Measurements from ENCODE around the gene UBE2S. TPM values are rescaled to one million over a fixed set of nuclear protein-coding genes. Genes with fewer than 3 reads are reported as not detected.
A peak's percentile ranks its signal among the peaks of the same experiment; 100 is the strongest.
"Not testable (repeated sequence)": the region's sequence is repeated elsewhere in the genome, so short reads cannot be mapped to it uniquely, and the experiment has no call there.

Gene UBE2S
- total RNA-seq, 1 experiment from 2014 or later, result 587 TPM

DNA sequence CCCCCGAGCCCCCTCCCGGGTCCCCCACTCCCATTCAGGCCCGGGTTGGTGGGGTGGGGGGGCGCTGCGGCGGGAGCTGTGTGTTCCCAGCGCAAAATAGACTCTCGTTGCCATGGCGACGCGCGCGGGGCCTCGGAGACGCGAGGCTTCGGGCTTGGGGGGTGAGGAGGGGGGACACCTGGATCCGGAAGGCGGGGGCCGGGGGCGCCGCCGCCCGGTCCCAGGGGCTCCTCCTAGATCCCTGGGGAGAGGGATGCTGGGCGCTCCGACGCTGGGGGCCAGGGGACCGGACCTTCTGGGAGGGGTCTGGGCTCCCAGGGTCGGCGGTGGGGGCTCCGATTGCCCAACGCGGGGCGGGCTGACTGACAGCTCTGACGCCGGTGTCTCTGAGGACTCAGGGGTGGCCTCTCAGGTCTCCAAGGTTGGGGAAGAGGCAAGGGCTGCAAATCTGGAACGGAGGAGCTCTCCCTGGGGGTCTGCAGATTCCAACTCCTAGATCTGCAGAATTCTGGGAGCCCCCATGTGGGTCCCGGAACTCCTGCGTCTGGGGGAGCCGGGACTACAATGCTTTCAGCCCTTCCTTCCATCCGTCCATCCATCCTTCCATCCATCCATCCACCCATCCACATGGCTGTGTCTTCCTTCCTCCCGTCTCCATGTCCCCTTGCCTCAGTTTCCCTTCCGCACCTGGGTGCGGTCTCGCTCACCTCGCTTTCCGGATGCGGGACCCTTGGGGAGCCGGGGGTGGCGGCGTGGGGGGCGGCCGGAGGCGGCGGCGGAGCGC, 44.6 kb upstream of the UBE2S start:
- DNase-seq (ENCODE audit: low spot score), result no peak
- peaks cover 24% of the 10 kb centered on the region for H3K27me3 ChIP-seq (replicated peaks; ENCODE audit: insufficient read depth, low read depth, low read length, poor library complexity)
- H3K27ac ChIP-seq (ENCODE audit: low read depth, low read length, poor library complexity, severe bottlenecking), result no peak overlapping the region
- POLR2A ChIA-PET (ENCODE audit: low non-redundant PET), result no interaction called here
- no peaks in the 10 kb centered on the region for H3K9me3 ChIP-seq (ENCODE audit: low read depth, low read length, poor library complexity, severe bottlenecking)
- H3K4me1 ChIP-seq (ENCODE audit: insufficient read depth, low read length, poor library complexity, severe bottlenecking), result peaks cover 12% of the 10 kb centered on the region
- TF ChIP-seq, protein P1, sequence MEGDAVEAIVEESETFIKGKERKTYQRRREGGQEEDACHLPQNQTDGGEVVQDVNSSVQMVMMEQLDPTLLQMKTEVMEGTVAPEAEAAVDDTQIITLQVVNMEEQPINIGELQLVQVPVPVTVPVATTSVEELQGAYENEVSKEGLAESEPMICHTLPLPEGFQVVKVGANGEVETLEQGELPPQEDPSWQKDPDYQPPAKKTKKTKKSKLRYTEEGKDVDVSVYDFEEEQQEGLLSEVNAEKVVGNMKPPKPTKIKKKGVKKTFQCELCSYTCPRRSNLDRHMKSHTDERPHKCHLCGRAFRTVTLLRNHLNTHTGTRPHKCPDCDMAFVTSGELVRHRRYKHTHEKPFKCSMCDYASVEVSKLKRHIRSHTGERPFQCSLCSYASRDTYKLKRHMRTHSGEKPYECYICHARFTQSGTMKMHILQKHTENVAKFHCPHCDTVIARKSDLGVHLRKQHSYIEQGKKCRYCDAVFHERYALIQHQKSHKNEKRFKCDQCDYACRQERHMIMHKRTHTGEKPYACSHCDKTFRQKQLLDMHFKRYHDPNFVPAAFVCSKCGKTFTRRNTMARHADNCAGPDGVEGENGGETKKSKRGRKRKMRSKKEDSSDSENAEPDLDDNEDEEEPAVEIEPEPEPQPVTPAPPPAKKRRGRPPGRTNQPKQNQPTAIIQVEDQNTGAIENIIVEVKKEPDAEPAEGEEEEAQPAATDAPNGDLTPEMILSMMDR (conservative IDR thresholded peaks at IDR 0.05; ENCODE audit: low read depth, low read length), result no peak
- peak overlapping the region; percentile 46 for H3K4me3 ChIP-seq (ENCODE audit: low read depth, low read length, poor library complexity, severe bottlenecking)
- no TSS peak for BruUV-seq (replicated peaks)
- no peaks in the 10 kb centered on the region for H3K36me3 ChIP-seq (ENCODE audit: insufficient read depth, low read length, poor library complexity, severe bottlenecking)
- CTCF ChIA-PET, result interaction anchor here (0.6 to 0.7 kb wide), 2 partner anchors 29 to 83 kb away, joined by 3 to 4 read pairs; no protein-coding TSS in a partner anchor
- intact Hi-C loops (cut with micrococcal nuclease; ENCODE audit: unreplicated experiment), result no loop called here

DNA sequence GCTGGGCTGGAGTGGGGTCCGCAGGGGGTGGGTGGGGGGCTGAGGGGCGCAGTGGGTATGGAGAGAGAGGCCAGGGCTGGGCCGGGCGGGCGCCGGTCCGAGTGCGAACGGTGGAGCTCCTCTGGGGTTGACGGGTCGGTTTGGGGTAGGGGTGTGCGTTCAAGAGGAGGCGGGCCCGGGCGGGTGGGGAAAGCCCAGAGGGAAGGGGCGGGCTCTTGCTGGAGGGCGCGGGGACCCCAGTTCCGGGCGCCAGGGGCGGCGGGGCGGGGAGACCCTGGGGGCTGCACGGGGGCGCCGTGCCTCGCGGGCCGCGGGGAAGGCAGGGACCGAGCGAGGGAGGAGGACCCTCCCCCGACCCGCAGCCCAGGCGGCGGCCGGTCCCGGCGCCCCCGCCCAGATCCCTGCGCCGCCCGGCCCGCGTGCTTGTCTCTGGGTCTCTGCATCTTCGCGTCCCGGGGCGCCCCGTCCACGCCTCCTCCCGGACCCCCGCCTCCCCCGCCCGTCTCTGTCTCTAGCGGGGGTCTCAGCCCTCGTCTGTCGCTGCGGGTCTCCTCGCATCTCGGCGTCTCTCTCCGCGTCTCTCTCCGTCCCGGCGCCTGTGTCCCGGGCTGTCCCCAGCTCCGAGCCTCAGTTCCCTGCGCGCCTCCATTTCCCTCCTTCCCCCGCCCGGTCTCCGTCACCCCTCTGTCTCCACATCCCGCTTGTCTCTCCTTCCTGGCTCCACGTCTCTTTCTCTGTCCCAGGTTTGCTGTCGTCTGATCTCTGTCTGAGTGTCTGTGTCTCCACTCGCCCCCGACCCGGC, 43.8 kb upstream of the UBE2S start:
- no TSS peak for BruUV-seq (replicated peaks)
- POLR2A ChIA-PET (ENCODE audit: low non-redundant PET), result interaction anchor here (0.6 kb wide), 1 partner anchor 16 kb away, joined by 7 read pairs; no protein-coding TSS in a partner anchor
- peak; percentile 73 for TF ChIP-seq EZH2 (IDR thresholded peaks at IDR 0.05; ENCODE audit: borderline replicate concordance, low read depth, low read length, poor library complexity, severe bottlenecking)
- TF ChIP-seq, protein P1 (conservative IDR thresholded peaks at IDR 0.05; ENCODE audit: low read depth, low read length), result no peak
- no peak for DNase-seq (ENCODE audit: low spot score)
- Histone ChIP-seq H3K4me3 (ENCODE audit: low read depth, low read length, poor library complexity, severe bottlenecking) (peak overlapping the region; percentile 46), H3K27ac (ENCODE audit: low read depth, low read length, poor library complexity, severe bottlenecking) (no peak overlapping the region), H3K27me3 (replicated peaks; ENCODE audit: insufficient read depth, low read depth, low read length, poor library complexity) (peaks cover 27% of the 10 kb centered on the region), H3K9me3 (ENCODE audit: low read depth, low read length, poor library complexity, severe bottlenecking) (no peaks in the 10 kb centered on the region), H3K4me1 (ENCODE audit: insufficient read depth, low read length, poor library complexity, severe bottlenecking) (peaks cover 12% of the 10 kb centered on the region), H3K36me3 (ENCODE audit: insufficient read depth, low read length, poor library complexity, severe bottlenecking) (no peaks in the 10 kb centered on the region)
- intact Hi-C loops (cut with micrococcal nuclease; ENCODE audit: unreplicated experiment), result no loop called here
- CTCF ChIA-PET, result interaction anchor here (0.9 kb wide), 1 partner anchor 366 kb away, joined by 6 read pairs; no protein-coding TSS in a partner anchor

DNA sequence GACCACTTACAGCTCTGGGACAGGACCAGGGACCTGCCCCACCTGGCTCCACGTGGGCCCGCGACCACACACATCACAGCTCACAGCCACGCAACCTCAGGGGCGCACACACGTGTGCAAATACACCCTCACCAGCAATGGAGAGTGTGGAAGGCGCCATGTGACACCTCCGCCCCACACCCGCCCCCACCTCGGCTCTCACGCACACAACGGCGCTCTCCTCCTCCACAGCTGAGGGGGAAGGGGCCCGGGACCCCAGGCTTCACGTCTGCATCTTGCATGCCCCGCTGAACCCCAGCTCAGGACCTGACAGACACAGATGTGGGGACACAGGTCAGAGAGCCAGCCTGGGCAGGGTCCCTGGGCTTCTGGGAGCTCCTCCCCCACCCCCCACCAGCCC, 41.9 kb upstream of the UBE2S start:
- no peak for DNase-seq (ENCODE audit: low spot score)
- H3K36me3 ChIP-seq (ENCODE audit: insufficient read depth, low read length, poor library complexity, severe bottlenecking), result no peaks in the 10 kb centered on the region
- H3K4me1 ChIP-seq (ENCODE audit: insufficient read depth, low read length, poor library complexity, severe bottlenecking), result peaks cover 12% of the 10 kb centered on the region
- CTCF ChIA-PET, result interaction anchor here (0.7 kb wide), 1 partner anchor 289 kb away, joined by 4 read pairs; no protein-coding TSS in a partner anchor
- no TSS peak for BruUV-seq (replicated peaks)
- no peak overlapping the region for H3K27ac ChIP-seq (ENCODE audit: low read depth, low read length, poor library complexity, severe bottlenecking)
- H3K4me3 ChIP-seq (ENCODE audit: low read depth, low read length, poor library complexity, severe bottlenecking), result no peak overlapping the region
- H3K9me3 ChIP-seq (ENCODE audit: low read depth, low read length, poor library complexity, severe bottlenecking), result no peaks in the 10 kb centered on the region
- POLR2A ChIA-PET (ENCODE audit: low non-redundant PET), result interaction anchor here (0.7 kb wide), 1 partner anchor 12 kb away, joined by 4 read pairs; no protein-coding TSS in a partner anchor
- intact Hi-C loops (cut with micrococcal nuclease; ENCODE audit: unreplicated experiment), result no loop called here
- peaks cover 37% of the 10 kb centered on the region for H3K27me3 ChIP-seq (replicated peaks; ENCODE audit: insufficient read depth, low read depth, low read length, poor library complexity)
- TF ChIP-seq, protein P1 (conservative IDR thresholded peaks at IDR 0.05; ENCODE audit: low read depth, low read length), result no peak
- TF ChIP-seq EZH2 (IDR thresholded peaks at IDR 0.05; ENCODE audit: borderline replicate concordance, low read depth, low read length, poor library complexity, severe bottlenecking), result no peak

DNA sequence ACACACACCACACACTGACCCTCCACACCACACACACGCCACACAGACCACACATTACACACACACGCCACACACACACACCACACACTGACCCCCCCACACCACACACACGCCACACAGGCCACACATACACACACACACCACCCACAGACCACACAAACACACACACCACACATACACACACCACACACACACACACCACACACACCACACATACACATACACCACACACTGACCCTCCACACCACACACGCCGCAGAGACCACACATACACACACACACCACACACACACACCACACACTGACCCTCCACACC, 40.5 kb upstream of the UBE2S start:
- H3K27ac ChIP-seq (ENCODE audit: low read depth, low read length, poor library complexity, severe bottlenecking); DNase-seq (ENCODE audit: low spot score); intact Hi-C loops (cut with micrococcal nuclease; ENCODE audit: unreplicated experiment); H3K36me3 ChIP-seq (ENCODE audit: insufficient read depth, low read length, poor library complexity, severe bottlenecking); BruUV-seq (replicated peaks); H3K9me3 ChIP-seq (ENCODE audit: low read depth, low read length, poor library complexity, severe bottlenecking); CTCF ChIA-PET; H3K4me3 ChIP-seq (ENCODE audit: low read depth, low read length, poor library complexity, severe bottlenecking): not testable (repeated sequence)
- Histone ChIP-seq H3K4me1 (ENCODE audit: insufficient read depth, low read length, poor library complexity, severe bottlenecking) (peaks cover 17% of the 10 kb centered on the region), H3K27me3 (replicated peaks; ENCODE audit: insufficient read depth, low read depth, low read length, poor library complexity) (peaks cover 51% of the 10 kb centered on the region)
- POLR2A ChIA-PET (ENCODE audit: low non-redundant PET), result interaction anchor here (0.5 kb wide), 1 partner anchor 317 kb away, joined by 11 read pairs; no protein-coding TSS in a partner anchor

Data from A673 (cell line).